NCI-H1092 treated with DMSO at 0.1 percent for 48 hours (cell line): ENCODE measurements around the gene ATAD1.
"Not testable (repeated sequence)": the region's sequence is repeated elsewhere in the genome, so short reads cannot be mapped to it uniquely, and the experiment has no call there.

Experiments used
- DNase-seq: peaks from one replicate; lab custom pipeline; 2025; lab: John Stamatoyannopoulos, UW

The ATAD1 gene

DNA sequence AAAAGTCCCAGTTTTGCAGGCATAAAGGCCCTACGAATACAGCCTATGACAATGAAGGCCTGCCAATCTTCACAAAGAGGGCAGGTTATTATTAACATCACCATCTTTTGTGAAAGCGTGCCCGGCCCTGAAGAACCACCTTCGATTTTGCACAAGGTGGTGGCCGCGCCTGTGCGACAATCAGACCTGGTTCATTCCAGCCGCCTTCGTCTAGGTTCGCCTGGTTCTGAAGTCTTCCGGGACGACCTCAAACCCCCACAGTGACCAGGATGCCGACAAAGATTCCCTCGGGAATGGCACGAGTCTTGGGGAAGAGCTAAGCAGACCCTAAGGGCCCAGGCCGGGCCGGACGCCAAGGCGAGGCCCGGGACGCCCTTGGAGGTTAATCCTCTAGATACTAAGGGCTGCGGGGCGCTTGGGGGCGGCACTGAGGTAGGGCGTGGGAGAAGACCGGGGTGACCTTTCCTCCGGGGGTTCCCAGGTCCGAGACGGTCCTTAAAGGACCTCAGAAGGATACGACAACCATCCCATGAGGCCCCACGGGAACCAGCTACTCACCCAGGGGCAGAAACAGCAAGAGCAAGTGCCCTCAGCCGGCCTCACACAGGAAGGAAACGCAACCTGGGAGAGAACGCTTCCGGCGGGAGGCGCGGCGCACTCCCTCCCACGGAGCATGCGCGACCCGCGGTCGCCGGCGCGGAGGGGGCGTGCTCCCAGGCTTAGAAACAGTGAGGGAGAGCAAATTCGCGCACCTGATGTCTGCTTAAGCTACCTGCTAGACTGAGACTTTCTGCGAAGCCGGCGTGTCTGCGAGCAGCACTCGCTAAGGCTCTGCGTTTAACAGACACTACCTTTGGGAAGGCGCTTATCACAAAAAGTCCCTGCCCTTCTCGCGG, at the start of gene ATAD1:
Gene ATAD1 (minus strand): TSS at position 618 of the 896 bp plus-strand sequence. CDS start 3,627 bp downstream, outside the sequence.
- DNase-seq, result peak; percentile 76

DNA sequence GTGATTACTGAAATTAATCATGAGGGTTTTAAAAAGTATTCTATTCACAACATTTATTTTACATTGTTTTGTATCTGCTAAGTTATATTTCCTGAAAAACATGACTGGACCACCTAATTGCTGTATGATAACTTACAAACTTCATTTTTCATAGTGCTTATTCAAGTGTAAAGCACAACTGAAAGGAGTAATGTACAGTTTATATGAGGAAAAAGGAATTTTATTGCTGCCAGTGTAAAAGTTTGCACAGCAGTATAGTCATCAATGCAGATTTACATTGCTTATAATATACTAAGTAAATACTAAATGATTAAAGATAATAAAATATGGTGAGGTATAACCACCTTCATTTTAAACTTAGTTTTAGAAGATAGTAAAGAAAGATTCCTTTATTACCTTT, 49.4 kb upstream of the ATAD1 start:
- no peak for DNase-seq

GRCh38 chr10:87866412-87866974, 48.5 kb upstream of the ATAD1 start:
- DNase-seq, result no peak

- no peak for DNase-seq
Observed at GRCh38 chr10:87865241-87865881, 47.3 kb upstream of the ATAD1 start.

- DNase-seq, result peak; percentile 22
Observed at GRCh38 chr10:87864496-87865059, 46.6 kb upstream of the ATAD1 start.

GRCh38 chr10:87863951-87864495, 46.0 kb upstream of the ATAD1 start:
- DNase-seq, result not testable (repeated sequence)

GRCh38 chr10:87863053-87863943, 45.3 kb upstream of the ATAD1 start, which contains the start of the genes KLLN and PTEN:
KLLN (minus strand) TSS chr10:87863533; CDS start chr10:87862487, 1,046 bp downstream.
PTEN (plus strand) TSS chr10:87863625; CDS start chr10:87864470, 845 bp downstream.
- peak; percentile 82 for DNase-seq

- DNase-seq, result peak; percentile 56
Observed at GRCh38 chr10:87862679-87863052, 44.6 kb upstream of the ATAD1 start.

GRCh38 chr10:87861953-87862678, 44.1 kb upstream of the ATAD1 start:
- DNase-seq, result peak; percentile 66

DNA sequence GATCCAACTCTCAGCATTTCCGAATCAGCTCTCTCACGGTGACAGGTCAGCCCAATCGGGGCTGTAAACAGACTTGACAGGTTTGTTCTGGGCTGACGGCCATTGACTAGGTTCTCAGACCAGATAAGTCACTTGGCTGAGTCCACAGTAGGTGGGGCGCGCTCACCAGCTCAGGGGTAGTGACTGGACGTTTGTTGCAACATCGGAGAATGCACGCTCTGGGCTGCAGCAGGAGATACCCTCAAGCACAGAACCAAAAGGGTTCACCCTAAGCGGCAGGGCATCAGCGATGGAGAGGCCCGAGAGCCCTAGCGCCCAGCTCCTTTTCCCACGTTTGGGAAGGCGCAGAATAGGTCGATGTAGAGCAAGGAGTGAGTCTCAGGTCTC, 43.5 kb upstream of the ATAD1 start:
- DNase-seq, result no peak

DNA sequence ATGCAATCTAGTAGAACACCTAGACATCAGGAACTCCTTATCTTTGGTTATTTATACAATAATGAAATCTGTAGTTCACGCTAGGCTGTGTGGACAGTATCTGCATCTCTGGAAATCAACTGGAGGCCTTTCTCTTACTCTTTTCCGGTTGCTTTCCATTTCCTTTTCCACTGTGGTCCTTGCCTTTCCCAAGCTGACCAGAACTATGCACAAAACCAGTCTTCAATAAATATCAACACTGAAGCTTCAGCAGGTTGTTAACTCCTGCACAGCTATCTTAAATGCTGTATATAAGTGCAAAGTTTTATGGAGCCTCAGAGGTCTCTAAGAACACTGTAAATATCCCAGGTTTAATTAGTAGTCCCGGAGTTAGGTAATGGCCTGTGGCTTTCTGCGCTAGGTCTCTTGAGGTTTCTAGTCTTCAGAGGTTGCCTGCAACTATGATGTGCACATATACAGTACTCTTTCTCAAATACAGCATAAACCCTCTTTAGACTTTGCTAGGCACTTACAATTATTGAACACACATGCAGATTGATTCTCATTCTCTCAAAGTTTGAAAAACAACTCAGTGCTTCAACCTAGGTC, 42.9 kb upstream of the ATAD1 start:
- DNase-seq, result no peak

GRCh38 chr10:87860156-87860795, 42.2 kb upstream of the ATAD1 start:
- DNase-seq, result peak; percentile 53

- not testable (repeated sequence) for DNase-seq
Observed at GRCh38 chr10:87855665-87856064, 37.6 kb upstream of the ATAD1 start.

DNA sequence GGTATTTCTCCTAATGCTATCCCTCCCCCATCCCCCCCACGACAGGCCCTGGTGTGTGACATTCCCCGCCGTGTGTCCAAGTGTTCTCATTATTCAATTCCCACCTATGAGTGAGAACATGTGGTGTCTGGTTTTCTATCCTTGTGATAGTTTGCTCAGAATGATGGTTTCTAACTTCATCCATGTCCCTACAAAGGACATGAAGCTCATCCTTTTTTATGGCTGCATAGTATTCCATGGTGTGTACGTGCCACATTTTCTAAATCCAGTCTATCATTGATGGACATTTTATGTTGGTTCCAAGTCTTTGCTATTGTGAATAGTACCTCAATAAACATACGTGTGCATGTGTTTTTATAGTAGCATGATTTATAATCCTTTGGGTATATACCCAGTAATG, 37.2 kb upstream of the ATAD1 start:
- not testable (repeated sequence) for DNase-seq

GRCh38 chr10:87852089-87852488, 34.1 kb upstream of the ATAD1 start:
- DNase-seq, result no peak

GRCh38 chr10:87850742-87851205, 32.7 kb upstream of the ATAD1 start:
- peak; percentile 35 for DNase-seq

GRCh38 chr10:87849001-87849400, 31.0 kb upstream of the ATAD1 start:
- no peak for DNase-seq

GRCh38 chr10:87847550-87847949, 29.5 kb upstream of the ATAD1 start:
- DNase-seq, result no peak

DNA sequence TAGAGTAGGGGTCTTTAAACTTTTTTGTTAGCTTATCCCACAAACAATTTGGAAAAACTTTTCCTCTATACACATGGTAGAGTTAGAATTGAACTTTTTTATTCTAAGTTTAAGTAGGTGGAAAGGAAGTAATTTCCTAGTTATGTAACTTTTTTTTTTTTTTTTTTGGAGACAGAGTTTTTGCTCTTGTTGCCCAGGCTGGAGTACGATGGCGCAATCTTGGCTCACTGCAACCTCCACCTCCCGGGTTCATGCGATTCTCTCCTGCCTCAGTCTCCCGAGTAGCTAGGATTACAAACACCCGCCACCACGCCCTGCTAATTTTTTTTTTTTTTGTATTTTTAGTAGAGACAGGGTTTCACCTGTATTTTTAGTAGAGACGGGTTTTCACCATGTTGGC, 28.7 kb upstream of the ATAD1 start:
- not testable (repeated sequence) for DNase-seq
